ENCODE data around the gene SYCP3. TPM values are rescaled to one million over a fixed set of nuclear protein-coding genes. Genes with fewer than 3 reads are reported as not detected.

SYCP3 gene
- total RNA-seq, 1 experiment from 2014 or later: 0.31 TPM

DNA sequence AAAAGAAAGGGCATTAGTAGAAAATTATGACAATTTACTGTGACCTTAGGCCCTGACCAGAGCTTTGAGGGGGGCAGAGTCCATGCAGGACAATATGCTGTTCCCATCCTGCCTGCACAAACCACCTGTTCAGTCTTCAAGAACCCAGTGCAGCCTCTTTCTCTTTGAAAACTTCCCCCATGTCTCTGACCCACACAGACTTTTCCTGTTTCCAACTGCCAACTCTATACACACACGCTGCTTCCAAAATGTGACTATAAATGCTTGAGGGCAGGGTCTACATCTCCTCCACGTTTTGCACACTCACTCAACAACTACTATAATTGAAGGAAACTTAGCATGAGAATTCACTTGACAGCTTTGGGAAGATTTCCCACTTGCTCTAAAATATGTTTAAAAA, 36.6 kb upstream of the SYCP3 start:
- Histone ChIP-seq H2AK5ac (ENCODE audit: insufficient read length, low read length) (no peak overlapping the region), H3K18ac (ENCODE audit: insufficient read length, low read depth, low read length) (no peak overlapping the region), H2AFZ (ENCODE audit: low read length) (no peak overlapping the region), H3K27me3 (ENCODE audit: insufficient read depth, low read length) (no peaks in the 10 kb centered on the region), H4K91ac (ENCODE audit: insufficient read length, low read depth, low read length) (no peak overlapping the region), H3K4me2 (ENCODE audit: insufficient read depth, insufficient read length, low read length) (no peak overlapping the region), H3K79me2 (ENCODE audit: insufficient read depth, low read length) (no peaks in the 10 kb centered on the region), H3K14ac (ENCODE audit: insufficient read depth, low read length) (no peak overlapping the region), H2BK12ac (ENCODE audit: insufficient read length, low read depth, low read length) (no peak overlapping the region), H3T11ph (ENCODE audit: low read length) (no peak overlapping the region), H4K20me1 (ENCODE audit: control insufficient read depth, insufficient read depth, insufficient read length) (no peaks in the 10 kb centered on the region), H3K9ac (ENCODE audit: extremely low read depth, insufficient read length, low read length) (no peak overlapping the region), H4K5ac (ENCODE audit: insufficient read length, low read depth, low read length) (no peak overlapping the region), H3K56ac (ENCODE audit: insufficient read length, low read depth, low read length) (no peak overlapping the region), H3K9me3 (ENCODE audit: control insufficient read depth, low read depth, low read length) (no peaks in the 10 kb centered on the region), H3K23ac (ENCODE audit: insufficient read length, low read depth, low read length) (no peak overlapping the region), H4K8ac (replicated peaks; ENCODE audit: insufficient read length, low read depth, low read length) (no peak overlapping the region), H3K4me1 (ENCODE audit: insufficient read depth, low read length) (no peaks in the 10 kb centered on the region), H3K79me1 (ENCODE audit: insufficient read depth, low read depth, low read length, poor library complexity, severe bottlenecking) (no peaks in the 10 kb centered on the region), H2BK15ac (ENCODE audit: low read depth, low read length) (no peak overlapping the region), H3K23me2 (ENCODE audit: insufficient read length, low read depth, low read length, poor library complexity, severe bottlenecking) (no peaks in the 10 kb centered on the region), H2BK20ac (ENCODE audit: low read depth, low read length, poor library complexity, severe bottlenecking) (no peak overlapping the region), H2BK120ac (ENCODE audit: low read depth, low read length, poor library complexity, severe bottlenecking) (no peak overlapping the region), H3K4ac (ENCODE audit: low read depth, low read length) (no peak overlapping the region), H3K27ac (ENCODE audit: insufficient read length, low read depth, low read length) (no peak overlapping the region), H2BK5ac (ENCODE audit: insufficient read length, low read length) (no peak overlapping the region)
- TF ChIP-seq, protein P1, sequence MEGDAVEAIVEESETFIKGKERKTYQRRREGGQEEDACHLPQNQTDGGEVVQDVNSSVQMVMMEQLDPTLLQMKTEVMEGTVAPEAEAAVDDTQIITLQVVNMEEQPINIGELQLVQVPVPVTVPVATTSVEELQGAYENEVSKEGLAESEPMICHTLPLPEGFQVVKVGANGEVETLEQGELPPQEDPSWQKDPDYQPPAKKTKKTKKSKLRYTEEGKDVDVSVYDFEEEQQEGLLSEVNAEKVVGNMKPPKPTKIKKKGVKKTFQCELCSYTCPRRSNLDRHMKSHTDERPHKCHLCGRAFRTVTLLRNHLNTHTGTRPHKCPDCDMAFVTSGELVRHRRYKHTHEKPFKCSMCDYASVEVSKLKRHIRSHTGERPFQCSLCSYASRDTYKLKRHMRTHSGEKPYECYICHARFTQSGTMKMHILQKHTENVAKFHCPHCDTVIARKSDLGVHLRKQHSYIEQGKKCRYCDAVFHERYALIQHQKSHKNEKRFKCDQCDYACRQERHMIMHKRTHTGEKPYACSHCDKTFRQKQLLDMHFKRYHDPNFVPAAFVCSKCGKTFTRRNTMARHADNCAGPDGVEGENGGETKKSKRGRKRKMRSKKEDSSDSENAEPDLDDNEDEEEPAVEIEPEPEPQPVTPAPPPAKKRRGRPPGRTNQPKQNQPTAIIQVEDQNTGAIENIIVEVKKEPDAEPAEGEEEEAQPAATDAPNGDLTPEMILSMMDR (conservative IDR thresholded peaks at IDR 0.05): no peak
- Mint-ChIP-seq H3K4me1 (no peaks in the 10 kb centered on the region), H3K4me3 (no peak overlapping the region), H3K27ac (no peak overlapping the region; a peak in 2 of 7 replicates), H3K36me3 (ENCODE audit: insufficient read depth in 1 of 3, low read depth in 3 of 3) (peaks cover 3 to 37% (median 32%) of the 10 kb centered on the region in 3 experiments; a peak in 6 of 7 replicates), H3K9me3 (no peaks in the 10 kb centered on the region), H3K27me3 (ENCODE audit: low read depth) (no peaks in the 10 kb centered on the region)
- no CpG with 5 or more reads among the region's 2 CpGs for WGBS (ENCODE audit: extremely low coverage, insufficient read length, low lambda C conversion rate)
- no peak for DNase-seq
